Heart left ventricle (tissue), 16 donors: ENCODE results near the gene XRN2. TPM values are rescaled to one million over a fixed set of nuclear protein-coding genes. Genes with fewer than 3 reads are reported as not detected.
A peak's percentile ranks its signal among the peaks of the same experiment; 100 is the strongest.

ENCODE experiments used
- ATAC-seq, 4 donors: fragments of 200-7000 bp; cut with Tn5 transposase; one replicate each; pipeline ENCODE4 v1.9.1; 2020 to 2022; ENCODE audit warnings: moderate library complexity in 4 of 4, mild to moderate bottlenecking in 3 of 4, moderate number of reproducible peaks in 1 of 4
- DNase-seq, 5 donors: peaks; one replicate each; pipeline ENCODE4 v3.0.0-alpha.2; 2020
- H3K27ac ChIP-seq, 12 donors: fragments of 200-600 bp; sonication (generic) in 4 of 12; one replicate each; pipeline versions ENCODE4 v1.5.0 to v1.8.0; 2016 to 2022; ENCODE audit warnings: mild to moderate bottlenecking in 2 of 12
- H3K27me3 ChIP-seq, 9 donors: fragments of 200-600 bp; sonication (generic) in 2 of 9; one replicate each; pipeline versions ENCODE4 v1.5.1 to v1.8.0; 2016 to 2022; ENCODE audit warnings: mild to moderate bottlenecking in 3 of 9
- H3K36me3 ChIP-seq, 9 donors: fragments of 200-600 bp; sonication (generic) in 2 of 9; one replicate each; pipeline versions ENCODE4 v1.5.0 to v1.8.0; 2018 to 2022; ENCODE audit warnings: mild to moderate bottlenecking in 2 of 9
- H3K4me1 ChIP-seq, 12 donors: fragments of 200-600 bp; sonication (generic) in 4 of 12; one replicate each; pipeline versions ENCODE4 v1.5.0 to v1.8.0; 2016 to 2022; ENCODE audit warnings: mild to moderate bottlenecking in 3 of 12
- H3K4me3 ChIP-seq, 12 donors: fragments of 200-600 bp; sonication (generic) in 4 of 12; one replicate each; pipeline versions ENCODE4 v1.5.0 to v1.8.0; 2017 to 2022; ENCODE audit warnings: mild to moderate bottlenecking in 9 of 12, moderate library complexity in 4 of 12
- H3K9me3 ChIP-seq, 12 donors: fragments of 200-600 bp; sonication (generic) in 4 of 12; one replicate each; pipeline versions ENCODE4 v1.5.0 to v1.8.0; 2016 to 2022; ENCODE audit warnings: mild to moderate bottlenecking in 1 of 12
- CTCF ChIP-seq, 12 donors: fragments of 200-600 bp; sonication (generic) in 4 of 12; IDR thresholded peaks; one replicate each; pipeline versions ENCODE4 v1.5.0 to v1.8.0; 2018 to 2022; ENCODE audit warnings: antibody characterized with exemption in 12 of 12, mild to moderate bottlenecking in 5 of 12
- POLR2A ChIP-seq, 2 donors: fragments of 450-650 bp; IDR thresholded peaks; one replicate each; pipeline ENCODE4 v1.6.1; 2017; ENCODE audit warnings: antibody characterized with exemption in 2 of 2, mild to moderate bottlenecking in 2 of 2, moderate library complexity in 2 of 2
- WGBS, 4 donors: extraction: QIAGEN DNeasy Blood & Tissue Kit in 2 of 4; methylation state at CpG; one replicate each; pipeline versions ENCODE4 v1.1.5 to v1.1.7; 2013 to 2018; 5-methylcytosine and 5-hydroxymethylcytosine counted together
- intact Hi-C, 10 donors: fragments of 100-400 bp; cut with DNase I; formaldehyde crosslinking; loops; one replicate each; pipeline versions ENCODE4 v1.11.1 to v1.14.2; 2022
- polyA plus RNA-seq, 2 donors: library from polyadenylated mRNA; stranded (reverse); fragments of 200-250 nt; gene quantifications; one replicate each; pipeline ENCODE4 v1.2.3, GENCODE V29; 2013
- total RNA-seq, 9 donors: library from RNA; depleted of rRNA in 2 of 9; stranded (reverse); fragments of >200 nt in 2 of 9; fragmentation: NEBNext Ultra II Directional in 3 of 9; extraction: Animal tissue kit (Norgen Biotek cat#: 25700) in 3 of 9; gene quantifications; one replicate each; pipeline versions ENCODE4 v1.1.0 to v1.2.4, GENCODE V29; 2016 to 2023
- donor health status: ischemic (EF 13 %, LVEDD 7.1; RV severe dilation, severe dysfunction).
- donor health status: healthy with polysubstance abuse.
- donor health status: DM: no; HTN: yes; CAD: no.
- donor health status: DM: no; HTN: no; CAD: no.
- donor health status: ischemic (EF 25% LVEDD 6.9; RV normal size, moderate dysfunction).
- donor health status: ischemic (EF 25% LVEDD 5.7; RV mildly dilated, moderate dysfunction).
- donor health status: healthy.
- donor health status: DM: yes; HTN: yes; CAD: no.
- donor health status: ischemic (EF 35%, LVEDD 5.7; RV mildly dilated, moderate dysfunction).
- donor health status: nonischemic (EF 11% LVEDD 7.7; RV severe dilation, severe dysfunction).
- donor health status: DM: yes; HTN: yes; CAD: no.
- donor health status: PGD.
- donor health status: ischemic (EF 29% LVEDD 5.4; RV normal size, mild dysfunction).
- donor health status: nonischemic (EF 23%, LVEDD 6.1; RV moderate dilation, normal function).

The XRN2 gene
- total and polyA plus RNA-seq, 11 donors = 6.2 to 48.3 (median 33.2) TPM

GRCh38 chr20:21396599-21397340 lies 93.6 kb downstream of the XRN2 start:
- Histone ChIP-seq H3K27ac (no peak overlapping the region), H3K36me3 (no peaks in the 10 kb centered on the region), H3K27me3 (peaks cover 75 to 100% (median 94%) of the 10 kb centered on the region in 9 donors), H3K9me3 (no peaks in the 10 kb centered on the region), H3K4me1 (peaks cover 0 to 24% (median 1%) of the 10 kb centered on the region in 12 donors), H3K4me3 (peak overlapping the region in 5 of 12 donors; percentile 5 to 35 (median 8))
- no peak for TF ChIP-seq CTCF (IDR thresholded peaks at IDR 0.05)
- TF ChIP-seq POLR2A (IDR thresholded peaks at IDR 0.05) = no peak
- 2 to 3% (median 2%) methylated on average over 21 to 116 of the region's 116 CpGs for WGBS, 4 donors
- intact Hi-C loops = loop anchor here in 2 of 10 donors (10.0 kb wide), 1 partner anchor 162 kb away; no protein-coding TSS in a partner anchor
- ATAC-seq (no peak), DNase-seq (no peak)

- intact Hi-C loops = loop anchor here in 2 of 10 donors (10.0 kb wide), 1 partner anchor 163 kb away; no protein-coding TSS in a partner anchor
Observed at GRCh38 chr20:21397341-21398108, 94.4 kb downstream of the XRN2 start, which contains the start of gene NKX2-4. Gene NKX2-4, minus strand, starts transcription at chr20:21397526. Its CDS starts 127 bp downstream, at chr20:21397399.

GRCh38 chr20:21398109-21399004 lies 95.2 kb downstream of the XRN2 start:
- TF ChIP-seq POLR2A (IDR thresholded peaks at IDR 0.05) = no peak
- TF ChIP-seq CTCF (IDR thresholded peaks at IDR 0.05) = no peak
- no peaks in the 10 kb centered on the region for H3K36me3 ChIP-seq
- H3K27me3 ChIP-seq = peaks cover 63 to 100% (median 91%) of the 10 kb centered on the region in 9 donors
- H3K27ac ChIP-seq = no peak overlapping the region
- peaks cover 0 to 22% (median 0%) of the 10 kb centered on the region in 12 donors for H3K4me1 ChIP-seq
- DNase-seq (no peak), ATAC-seq (no peak)
- no peak overlapping the region for H3K4me3 ChIP-seq
- no peaks in the 10 kb centered on the region for H3K9me3 ChIP-seq
- WGBS, 4 donors = 20 to 31% (median 24%) methylated on average over 10 of the region's 10 CpGs
- intact Hi-C loops = loop anchor here in 2 of 10 donors (10.0 kb wide), 1 partner anchor 164 kb away; no protein-coding TSS in a partner anchor

More at GRCh38 chr20:21397341-21398108, 94.4 kb downstream of the XRN2 start, which contains the start of gene NKX2-4:
- WGBS, 4 donors = 3 to 7% (median 6%) methylated on average over 56 to 57 of the region's 57 CpGs
- no peak within 1 kb of the TSS for H3K27ac ChIP-seq
- peaks cover 0 to 22% (median 0%) of the 10 kb centered on the region in 12 donors for H3K4me1 ChIP-seq
- H3K9me3 ChIP-seq = no peaks in the 10 kb centered on the region
- H3K4me3 ChIP-seq = peak within 1 kb of the TSS in 5 of 12 donors; percentile 5 to 35 (median 8)
- no peaks in the 10 kb centered on the region for H3K36me3 ChIP-seq
- H3K27me3 ChIP-seq = peaks cover 71 to 100% (median 96%) of the 10 kb centered on the region in 9 donors
- DNase-seq = no peak
- no peak for TF ChIP-seq CTCF (IDR thresholded peaks at IDR 0.05)
- no peak for TF ChIP-seq POLR2A (IDR thresholded peaks at IDR 0.05)
- ATAC-seq = no peak
